Measurements from ENCODE around the gene TMEM45A. TPM values are rescaled to one million over a fixed set of nuclear protein-coding genes. Genes with fewer than 3 reads are reported as not detected.
"Not testable (repeated sequence)": the region's sequence is repeated elsewhere in the genome, so short reads cannot be mapped to it uniquely, and the experiment has no call there.

TMEM45A gene
- total RNA-seq, 4 donors from 2014 or later, result 6.8 to 36.7 (median 26.1) TPM

GRCh38 chr3:100533176-100533575, 40.8 kb downstream of the TMEM45A start:
- no peak for ATAC-seq (ENCODE audit: low FRiP score)
- no peak for TF ChIP-seq CTCF (IDR thresholded peaks at IDR 0.05)

GRCh38 chr3:100535610-100535943, 43.2 kb downstream of the TMEM45A start:
- TF ChIP-seq CTCF (IDR thresholded peaks at IDR 0.05), result no peak
- ATAC-seq (ENCODE audit: low FRiP score), result no peak
- no peak for DNase-seq (ENCODE audit: low spot score)

More at GRCh38 chr3:100533176-100533575, 40.8 kb downstream of the TMEM45A start:
- no peak for DNase-seq (ENCODE audit: low spot score)

- no peak for ATAC-seq (ENCODE audit: low FRiP score)
- no peak for TF ChIP-seq CTCF (IDR thresholded peaks at IDR 0.05)
- no peak for DNase-seq (ENCODE audit: low spot score)
Measured at GRCh38 chr3:100536093-100536492, 43.7 kb downstream of the TMEM45A start.

GRCh38 chr3:100537646-100538338, 45.4 kb downstream of the TMEM45A start:
- ATAC-seq (ENCODE audit: low FRiP score), result no peak
- no peak for DNase-seq (ENCODE audit: low spot score)
- TF ChIP-seq CTCF (IDR thresholded peaks at IDR 0.05), result no peak

GRCh38 chr3:100538339-100538706, 45.9 kb downstream of the TMEM45A start:
- DNase-seq (ENCODE audit: low spot score), result no peak
- ATAC-seq (ENCODE audit: low FRiP score), result no peak
- no peak for TF ChIP-seq CTCF (IDR thresholded peaks at IDR 0.05)

GRCh38 chr3:100540791-100541334, 48.4 kb downstream of the TMEM45A start:
- TF ChIP-seq CTCF (IDR thresholded peaks at IDR 0.05), result no peak
- ATAC-seq (ENCODE audit: low FRiP score) (no peak), DNase-seq (ENCODE audit: low spot score) (no peak)

- not testable (repeated sequence) for DNase-seq (ENCODE audit: low spot score); ATAC-seq (ENCODE audit: low FRiP score)
Measured at GRCh38 chr3:100541428-100541827, 49.0 kb downstream of the TMEM45A start.

Measured in omental fat pad (tissue), 4 donors.